SKM-1 treated with dmso at 0.1 percent for 144 hours (cell line): Measurements from ENCODE around the gene PJA2.
"Not testable (repeated sequence)": the region's sequence is repeated elsewhere in the genome, so short reads cannot be mapped to it uniquely, and the experiment has no call there.

Experiments
- DNase-seq: peaks from one replicate; lab custom pipeline; 2025; ENCODE audit not compliant: unreplicated experiment; lab: John Stamatoyannopoulos, UW

The PJA2 gene

GRCh38 chr5:109312695-109313094 lies 97.1 kb downstream of the PJA2 start:
- no peak for DNase-seq

- no peak for DNase-seq
Measured at GRCh38 chr5:109310315-109310714, 99.5 kb downstream of the PJA2 start.

GRCh38 chr5:109309326-109310063 lies 100.3 kb downstream of the PJA2 start:
- DNase-seq: no peak

- DNase-seq: no peak
Measured at GRCh38 chr5:109307951-109308350, 101.8 kb downstream of the PJA2 start.

GRCh38 chr5:109307456-109307855 lies 102.3 kb downstream of the PJA2 start:
- DNase-seq: no peak

- DNase-seq: no peak
Measured at GRCh38 chr5:109305352-109305751, 104.4 kb downstream of the PJA2 start.

- DNase-seq: no peak
Measured at GRCh38 chr5:109304309-109304708, 105.5 kb downstream of the PJA2 start.

- no peak for DNase-seq
Measured at GRCh38 chr5:109300367-109300766, 109.4 kb downstream of the PJA2 start.

GRCh38 chr5:109299557-109299956 lies 110.2 kb downstream of the PJA2 start:
- no peak for DNase-seq

- DNase-seq: no peak
Measured at GRCh38 chr5:109298794-109299193, 111.0 kb downstream of the PJA2 start.

- no peak for DNase-seq
Measured at GRCh38 chr5:109297900-109298299, 111.9 kb downstream of the PJA2 start.

GRCh38 chr5:109291090-109291489 lies 118.7 kb downstream of the PJA2 start:
- DNase-seq: no peak

GRCh38 chr5:109290231-109290630 lies 119.5 kb downstream of the PJA2 start:
- no peak for DNase-seq

GRCh38 chr5:109286628-109287027 lies 123.1 kb downstream of the PJA2 start:
- DNase-seq: not testable (repeated sequence)
